SK-N-SH (cell line): ENCODE results near the gene SALL3. TPM values are rescaled to one million over a fixed set of nuclear protein-coding genes. Genes with fewer than 3 reads are reported as not detected.
A peak's percentile ranks its signal among the peaks of the same experiment; 100 is the strongest.

Experiments
- CTCF ChIA-PET: fragments of 300-600, 350-600 bp; formaldehyde crosslinking; extraction: SDS; loops from one replicate; lab custom pipeline; 2021; lab: Yijun Ruan, JAX
- POLR2A ChIA-PET: fragments of 350-600 bp; sonication (Branson Sonifier 250); formaldehyde crosslinking; extraction: SDS; loops from one replicate; lab custom pipeline; 2020; ENCODE audit warnings: antibody characterized with exemption, inconsistent platforms; lab: Yijun Ruan, JAX
- DNase-seq: peaks from one replicate; pipeline ENCODE4 v3.0.0; 2012
- H2AFZ ChIP-seq: fragments of 200-600 bp; sonication (generic); 2 replicates; pipeline ENCODE4 v1.8.1; 2016; ENCODE audit warnings: antibody characterized with exemption, mild to moderate bottlenecking, low read depth
- H3F3A ChIP-seq: fragments of 200-600 bp; sonication (generic); replicated peaks from 2 replicates; pipeline ENCODE3; 2016; ENCODE audit warnings: antibody characterized with exemption, mild to moderate bottlenecking; ENCODE audit not compliant: insufficient read depth
- H3K27ac ChIP-seq, 2 experiments: fragments of 200-500 bp in 1 of 2; fragments of 200-600 bp in 1 of 2; sonication (Bioruptor generic) in 1 of 2; sonication (generic), shearing (Covaris generic) in 1 of 2; 2 replicates each; pipeline versions ENCODE4 v1.5.1 to v1.6.1; 2014 to 2016; ENCODE audit warnings: low read depth in 2 of 2, inconsistent platforms in 1 of 2, low read length in 1 of 2, mild to moderate bottlenecking in 1 of 2, mixed read lengths in 1 of 2
- H3K27me3 ChIP-seq: fragments of 200-600 bp; sonication (generic), shearing (Covaris generic); 2 replicates; pipeline ENCODE4 v1.6.1; 2016; ENCODE audit warnings: mixed run types; ENCODE audit not compliant: insufficient read depth
- H3K36me3 ChIP-seq, 2 experiments: fragments of 200-500 bp in 1 of 2; fragments of 200-600 bp in 1 of 2; sonication (Bioruptor generic) in 1 of 2; sonication (generic) in 1 of 2; replicated peaks in 1 of 2; 2 replicates each; pipeline versions ENCODE3 to v1.5.1; 2014 to 2016; ENCODE audit warnings: low read length in 1 of 2, mild to moderate bottlenecking in 1 of 2; ENCODE audit not compliant: insufficient read depth in 2 of 2, control insufficient read depth in 1 of 2
- H3K4me1 ChIP-seq, 2 experiments: fragments of 200-500 bp in 1 of 2; fragments of 200-600 bp in 1 of 2; sonication (Bioruptor generic) in 1 of 2; sonication (generic), shearing (Covaris generic) in 1 of 2; 2 replicates each; pipeline versions ENCODE4 v1.5.1 to v1.6.1; 2014 to 2016; ENCODE audit warnings: low read depth in 1 of 2, low read length in 1 of 2, mixed run types in 1 of 2; ENCODE audit not compliant: insufficient read depth in 2 of 2, control insufficient read depth in 1 of 2
- H3K4me2 ChIP-seq: fragments of 200-600 bp; sonication (generic), shearing (Covaris generic); 2 replicates; pipeline ENCODE4 v1.6.1; 2017; ENCODE audit warnings: mixed run types
- H3K4me3 ChIP-seq, 2 experiments: fragments of 200-500 bp in 1 of 2; fragments of 200-600 bp in 1 of 2; sonication (Bioruptor generic) in 1 of 2; sonication (generic), shearing (Covaris generic) in 1 of 2; 2 replicates each; pipeline versions ENCODE4 v1.5.1 to v1.8.1; 2014 to 2016; ENCODE audit warnings: low read depth in 2 of 2, inconsistent platforms in 1 of 2, low read length in 1 of 2, mild to moderate bottlenecking in 1 of 2, mixed read lengths in 1 of 2, moderate library complexity in 1 of 2
- H3K79me2 ChIP-seq: fragments of 200-600 bp; sonication (generic); 2 replicates; pipeline ENCODE4 v1.8.1; 2017; ENCODE audit warnings: mild to moderate bottlenecking; ENCODE audit not compliant: insufficient read depth
- H3K9ac ChIP-seq: fragments of 200-600 bp; sonication (generic); 2 replicates; pipeline ENCODE4 v1.6.1; 2017; ENCODE audit warnings: mixed run types
- H3K9me2 ChIP-seq: fragments of 200-600 bp; sonication (generic); 2 replicates; pipeline ENCODE4 v1.6.1; 2017; ENCODE audit warnings: mixed run types
- H3K9me3 ChIP-seq: fragments of 200-600 bp; sonication (generic); 2 replicates; pipeline ENCODE4 v1.6.1; 2017; ENCODE audit warnings: mixed run types, mild to moderate bottlenecking, moderate library complexity
- H4K20me1 ChIP-seq: fragments of 200-600 bp; sonication (generic); 2 replicates; pipeline ENCODE4 v1.6.1; 2017; ENCODE audit warnings: mild to moderate bottlenecking, mixed run types; ENCODE audit not compliant: insufficient read depth
- CHD2 ChIP-seq: fragments of 150-350 bp; IDR thresholded peaks from 2 replicates; pipeline ENCODE4 v1.6.1; 2018; ENCODE audit warnings: low read length; ENCODE audit not compliant: partially characterized antibody
- FOXJ3 ChIP-seq: sonication (generic); formaldehyde crosslinking; IDR thresholded peaks from 2 replicates; pipeline ENCODE4 v1.5.1; 2020; ENCODE audit warnings: mild to moderate bottlenecking, missing genetic modification reagents
- FOXM1 ChIP-seq: IDR thresholded peaks from 2 replicates; pipeline ENCODE4 v1.4.0; 2012; ENCODE audit warnings: low read depth, mild to moderate bottlenecking
- GABPA ChIP-seq: IDR thresholded peaks from 2 replicates; pipeline ENCODE4 v1.4.0; 2012; ENCODE audit warnings: low read depth, mild to moderate bottlenecking
- GATA2 ChIP-seq: sonication (generic); formaldehyde crosslinking; IDR thresholded peaks from 2 replicates; pipeline ENCODE4 v1.5.0; 2020; ENCODE audit warnings: mild to moderate bottlenecking, missing genetic modification reagents
- IRF3 ChIP-seq: fragments of 150-350 bp; IDR thresholded peaks from 2 replicates; pipeline ENCODE4 v1.6.1; 2016; ENCODE audit warnings: mild to moderate bottlenecking, low read depth, low read length
- JUND ChIP-seq: IDR thresholded peaks from 2 replicates; pipeline ENCODE4 v1.4.0; 2012
- NFIC ChIP-seq: IDR thresholded peaks from 2 replicates; pipeline ENCODE4 v1.4.0; 2012; ENCODE audit warnings: borderline replicate concordance
- RCOR1 ChIP-seq: fragments of 150-350 bp; IDR thresholded peaks from 2 replicates; pipeline ENCODE4 v1.6.1; 2017; ENCODE audit warnings: antibody characterized with exemption, low read length
- RFX5 ChIP-seq: IDR thresholded peaks from 2 replicates; pipeline ENCODE4 v1.6.1; 2012; ENCODE audit warnings: mild to moderate bottlenecking, improper control_type of control experiment, low read length
- SMC3 ChIP-seq: IDR thresholded peaks from 2 replicates; pipeline ENCODE4 v1.6.1; 2012; ENCODE audit warnings: low read depth, low read length, improper control_type of control experiment
- TCF12 ChIP-seq: IDR thresholded peaks from 2 replicates; pipeline ENCODE4 v1.4.0; 2012
- WGBS: methylation state at CpG from one replicate; pipeline ENCODE4 v1.1.6; 2017; ENCODE audit warnings: low lambda C conversion rate; 5-methylcytosine and 5-hydroxymethylcytosine counted together
- polyA plus RNA-seq, 3 experiments: library from polyadenylated mRNA; depleted of rRNA; stranded (reverse); fragments of >200 nt; gene quantifications; 2 replicates each; pipeline ENCODE4 v1.2.3, GENCODE V29; 2012

SALL3 gene
- polyA plus RNA-seq, 1 of the 3 experiments (the other 2 are of a cell fraction): not detected

GRCh38 chr18:78979056-78979729, 425 bp upstream of the SALL3 start:
- Histone ChIP-seq H3K9ac (no peak overlapping the region), H3K27ac (no peak overlapping the region), H4K20me1 (0 out of 2 replicates have a peak, but pooled peaks cover 3% of the 10 kb centered on the region), H3K79me2 (no peaks in the 10 kb centered on the region), H3K4me2 (no peak overlapping the region), H3K27me3 (peaks cover 75% of the 10 kb centered on the region), H3F3A (no peaks in the 10 kb centered on the region), H3K36me3 (no peaks in the 10 kb centered on the region), H2AFZ (no peak overlapping the region), H3K4me1 (no peaks in the 10 kb centered on the region), H3K9me3 (no peaks in the 10 kb centered on the region), H3K4me3 (no peak overlapping the region), H3K9me2 (no peaks in the 10 kb centered on the region)
- peak; percentile 54 for DNase-seq
- CTCF ChIA-PET: no interaction called here
- TF ChIP-seq FOXJ3 (CRISPR knock-in tag) (no peak), SMC3 (no peak), FOXM1 (no peak), GATA2 (CRISPR knock-in tag) (no peak), CHD2 (no peak), GABPA (no peak), NFIC (no peak), IRF3 (no peak)
- POLR2A ChIA-PET: no interaction called here
- 27% methylated on average over 3 of the region's 98 CpGs for WGBS

GRCh38 chr18:78980279-78980771, 707 bp downstream of the SALL3 start:
- Histone ChIP-seq H3K9me2 (no peaks in the 10 kb centered on the region), H3K4me3 (no peak overlapping the region), H3K36me3 (no peaks in the 10 kb centered on the region), H3K9me3 (no peaks in the 10 kb centered on the region), H3K4me1 (no peaks in the 10 kb centered on the region), H3K4me2 (no peak overlapping the region), H3K79me2 (no peaks in the 10 kb centered on the region), H4K20me1 (no peaks in the 10 kb centered on the region), H3K27me3 (peaks cover 75% of the 10 kb centered on the region), H3F3A (no peaks in the 10 kb centered on the region), H3K27ac (no peak overlapping the region), H2AFZ (no peak overlapping the region), H3K9ac (no peak overlapping the region)
- WGBS: 0% methylated on average over 3 of the region's 71 CpGs
- CTCF ChIA-PET: no interaction called here
- TF ChIP-seq JUND (no peak), GATA2 (CRISPR knock-in tag) (no peak), TCF12 (no peak), RFX5 (no peak), RCOR1 (no peak)
- peak; percentile 44 for DNase-seq
- POLR2A ChIA-PET: no interaction called here
